Amygdala (tissue), 56 donors: Measurements from ENCODE around the gene CCDC73.

ENCODE experiments used
- DNase-seq, 56 donors: peaks; one replicate each; lab custom pipeline; 2025; lab: John Stamatoyannopoulos, UW

The CCDC73 gene

GRCh38 chr11:32602657-32603415, 191.6 kb downstream of the CCDC73 start:
- no peak for DNase-seq

- DNase-seq = no peak
These were observed 196.5 kb downstream of the CCDC73 start for GRCh38 chr11:32597921-32598320.

- DNase-seq = peak in 2 of 56 donors; percentile 1 to 5
These were observed 198.3 kb downstream of the CCDC73 start for GRCh38 chr11:32596114-32596513.

- no peak for DNase-seq
These were observed 200.2 kb downstream of the CCDC73 start for GRCh38 chr11:32594272-32594671.

GRCh38 chr11:32586576-32587190, 207.8 kb downstream of the CCDC73 start:
- DNase-seq = peak in 1 of 56 donors; percentile 3

GRCh38 chr11:32584921-32585320, 209.5 kb downstream of the CCDC73 start:
- no peak for DNase-seq

- peak; percentile 52 to 97 (median 92) for DNase-seq
These were observed 210.8 kb downstream of the CCDC73 start, which contains the start of gene EIF3M for GRCh38 chr11:32583459-32584271. TSS of gene EIF3M (plus strand) at chr11:32583831. CDS start at chr11:32583888, 57 bp downstream.

GRCh38 chr11:32581556-32581955, 212.9 kb downstream of the CCDC73 start:
- no peak for DNase-seq

GRCh38 chr11:32580967-32581366, 213.5 kb downstream of the CCDC73 start:
- DNase-seq = no peak

- no peak for DNase-seq
These were observed 218.0 kb downstream of the CCDC73 start for GRCh38 chr11:32576456-32576855.

GRCh38 chr11:32575070-32575469, 219.4 kb downstream of the CCDC73 start:
- DNase-seq = no peak

GRCh38 chr11:32574421-32574820, 220.0 kb downstream of the CCDC73 start:
- no peak for DNase-seq

GRCh38 chr11:32573228-32573627, 221.2 kb downstream of the CCDC73 start:
- DNase-seq = no peak

GRCh38 chr11:32571039-32571438, 223.4 kb downstream of the CCDC73 start:
- DNase-seq = no peak

- DNase-seq = no peak
These were observed 225.1 kb downstream of the CCDC73 start for GRCh38 chr11:32569313-32569881.

GRCh38 chr11:32567154-32567553, 227.3 kb downstream of the CCDC73 start:
- DNase-seq = no peak

GRCh38 chr11:32566517-32566916, 227.9 kb downstream of the CCDC73 start:
- DNase-seq = no peak

GRCh38 chr11:32563600-32563959, 230.9 kb downstream of the CCDC73 start:
- no peak for DNase-seq

GRCh38 chr11:32562839-32563599, 231.4 kb downstream of the CCDC73 start:
- no peak for DNase-seq

- DNase-seq = no peak
These were observed 232.6 kb downstream of the CCDC73 start for GRCh38 chr11:32561835-32562234.
